Measurements from ENCODE around the gene ABCG4.
A peak's percentile ranks its signal among the peaks of the same experiment; 100 is the strongest.
"Not testable (repeated sequence)": the region's sequence is repeated elsewhere in the genome, so short reads cannot be mapped to it uniquely, and the experiment has no call there.

The ABCG4 gene

GRCh38 chr11:119181677-119182412 lies 33.0 kb downstream of the ABCG4 start:
- no peak for DNase-seq (ENCODE audit: low spot score)

- DNase-seq (ENCODE audit: low spot score): not testable (repeated sequence)
Measured at GRCh38 chr11:119184399-119184798, 35.5 kb downstream of the ABCG4 start.

GRCh38 chr11:119185981-119186634 lies 37.3 kb downstream of the ABCG4 start:
- DNase-seq (ENCODE audit: low spot score): peak; percentile 24

- DNase-seq (ENCODE audit: low spot score): no peak
Measured at GRCh38 chr11:119187123-119187892, 38.5 kb downstream of the ABCG4 start.

GRCh38 chr11:119188067-119188466 lies 39.2 kb downstream of the ABCG4 start:
- no peak for DNase-seq (ENCODE audit: low spot score)

- DNase-seq (ENCODE audit: low spot score): peak; percentile 29
Measured at GRCh38 chr11:119188887-119189286, 40.0 kb downstream of the ABCG4 start.

- DNase-seq (ENCODE audit: low spot score): no peak
Measured at GRCh38 chr11:119189393-119189792, 40.5 kb downstream of the ABCG4 start.

GRCh38 chr11:119190531-119190930 lies 41.7 kb downstream of the ABCG4 start:
- DNase-seq (ENCODE audit: low spot score): no peak

GRCh38 chr11:119191265-119191664 lies 42.4 kb downstream of the ABCG4 start:
- not testable (repeated sequence) for DNase-seq (ENCODE audit: low spot score)

- no peak for DNase-seq (ENCODE audit: low spot score)
Measured at GRCh38 chr11:119192111-119192510, 43.3 kb downstream of the ABCG4 start.

GRCh38 chr11:119193001-119193400 lies 44.1 kb downstream of the ABCG4 start:
- no peak for DNase-seq (ENCODE audit: low spot score)

GRCh38 chr11:119193626-119194025 lies 44.8 kb downstream of the ABCG4 start:
- no peak for DNase-seq (ENCODE audit: low spot score)

- no peak for DNase-seq (ENCODE audit: low spot score)
Measured at GRCh38 chr11:119194811-119195440, 46.1 kb downstream of the ABCG4 start.

GRCh38 chr11:119195680-119196079 lies 46.8 kb downstream of the ABCG4 start:
- peak; percentile 64 for DNase-seq (ENCODE audit: low spot score)

- peak; percentile 79 for DNase-seq (ENCODE audit: low spot score)
Measured at GRCh38 chr11:119196833-119197483, 48.1 kb downstream of the ABCG4 start.

- no peak for DNase-seq (ENCODE audit: low spot score)
Measured at GRCh38 chr11:119198925-119199324, 50.1 kb downstream of the ABCG4 start.

- DNase-seq (ENCODE audit: low spot score): not testable (repeated sequence)
Measured at GRCh38 chr11:119201236-119201635, 52.4 kb downstream of the ABCG4 start.

- DNase-seq (ENCODE audit: low spot score): no peak
Measured at GRCh38 chr11:119202554-119202953, 53.7 kb downstream of the ABCG4 start.

- no peak for DNase-seq (ENCODE audit: low spot score)
Measured at GRCh38 chr11:119204066-119204465, 55.2 kb downstream of the ABCG4 start.

GRCh38 chr11:119205080-119205479 lies 56.2 kb downstream of the ABCG4 start:
- peak; percentile 24 for DNase-seq (ENCODE audit: low spot score)

- peak; percentile 97 for DNase-seq (ENCODE audit: low spot score)
Measured at GRCh38 chr11:119205574-119206510, 57.0 kb downstream of the ABCG4 start, which contains the start of gene CBL. Gene CBL, plus strand, starts transcription at chr11:119206339. Its CDS starts 79 bp downstream, at chr11:119206418.
